Left kidney (tissue), 2 donors: ENCODE data around the gene ACTR10. TPM values are rescaled to one million over a fixed set of nuclear protein-coding genes. Genes with fewer than 3 reads are reported as not detected.
"Not testable (repeated sequence)": the region's sequence is repeated elsewhere in the genome, so short reads cannot be mapped to it uniquely, and the experiment has no call there.

Experiments
- DNase-seq: peaks from one replicate; pipeline ENCODE4 v3.0.0-alpha.2; 2013
- polyA plus RNA-seq: library from polyadenylated mRNA; unstranded; fragments of 120-200 nt; gene quantifications from one replicate; pipeline ENCODE4 v1.2.1, GENCODE V29; 2013; ENCODE audit not compliant: insufficient read length

ACTR10 gene
- polyA plus RNA-seq, 1 donor = 112 TPM

DNA sequence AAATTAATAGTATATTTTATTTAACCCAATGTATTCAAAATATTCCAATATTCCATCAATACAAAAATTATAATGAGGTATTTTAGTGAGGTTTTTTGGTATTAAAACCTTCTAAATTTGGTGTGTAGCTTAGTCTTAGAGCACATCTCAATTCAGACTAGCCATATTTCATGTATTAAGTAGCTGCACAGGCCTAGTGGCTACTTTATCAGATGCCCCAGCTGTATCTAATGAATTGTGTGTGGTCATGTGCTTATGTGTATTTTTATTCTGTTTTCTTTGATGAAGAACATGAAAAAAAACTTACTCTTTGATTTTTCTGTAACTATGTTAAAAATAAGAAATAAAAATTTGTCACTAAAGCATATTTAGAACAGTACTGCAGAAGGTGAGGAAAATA, 13.2 kb downstream of the ACTR10 start:
- DNase-seq = no peak

DNA sequence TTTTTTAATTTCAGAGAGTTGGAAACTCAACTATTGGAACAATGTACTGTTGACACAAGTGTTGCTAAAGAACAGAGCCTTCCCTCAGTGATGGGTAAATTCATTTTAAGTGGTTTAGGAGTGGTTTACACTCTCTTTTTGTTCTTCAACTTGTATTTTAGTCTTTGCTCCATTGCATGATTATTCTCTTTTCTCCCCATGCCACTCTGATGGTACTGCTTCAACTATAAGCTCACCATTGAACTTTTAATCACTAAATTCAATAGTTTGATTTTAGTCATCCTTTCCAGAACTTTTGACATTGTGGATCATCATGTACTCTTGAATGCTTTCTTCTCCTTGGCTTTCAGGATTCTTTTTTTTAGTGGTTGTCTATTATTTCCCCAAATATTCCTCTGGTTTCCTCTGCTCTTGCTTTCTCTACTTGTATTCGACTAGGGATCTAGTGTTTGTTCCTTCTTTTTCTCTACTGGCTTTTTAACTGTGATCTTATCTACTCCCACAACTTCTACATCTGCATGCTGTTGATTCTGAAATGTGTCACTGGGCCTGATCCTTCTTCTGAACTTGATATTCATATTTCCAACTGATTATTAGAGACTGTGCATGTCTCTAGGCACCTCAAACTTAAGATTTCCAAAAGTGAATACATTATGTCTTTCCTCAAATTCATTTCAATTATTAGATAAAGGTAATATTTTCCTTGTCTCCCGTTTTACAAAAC, 15.4 kb downstream of the ACTR10 start:
- DNase-seq = no peak

DNA sequence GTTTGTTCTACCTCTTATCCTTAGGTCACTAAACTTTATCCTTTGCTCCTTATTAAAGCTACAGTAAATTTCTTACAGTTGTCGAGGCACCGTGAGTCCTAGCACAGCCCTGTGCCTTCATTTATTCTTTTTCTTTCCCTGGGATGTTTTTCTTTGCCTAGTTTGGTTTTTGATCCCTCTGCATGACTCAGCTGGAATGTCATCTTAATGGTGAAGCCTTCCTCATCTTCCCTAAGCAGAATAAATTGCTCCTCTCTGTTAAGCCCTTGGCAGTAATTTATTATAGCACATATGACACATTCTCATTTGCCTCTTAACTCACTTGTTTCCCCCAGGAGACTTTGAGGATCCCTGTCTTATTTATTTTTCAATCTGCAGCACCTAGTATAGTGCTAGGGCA, 16.6 kb downstream of the ACTR10 start:
- DNase-seq = no peak

DNA sequence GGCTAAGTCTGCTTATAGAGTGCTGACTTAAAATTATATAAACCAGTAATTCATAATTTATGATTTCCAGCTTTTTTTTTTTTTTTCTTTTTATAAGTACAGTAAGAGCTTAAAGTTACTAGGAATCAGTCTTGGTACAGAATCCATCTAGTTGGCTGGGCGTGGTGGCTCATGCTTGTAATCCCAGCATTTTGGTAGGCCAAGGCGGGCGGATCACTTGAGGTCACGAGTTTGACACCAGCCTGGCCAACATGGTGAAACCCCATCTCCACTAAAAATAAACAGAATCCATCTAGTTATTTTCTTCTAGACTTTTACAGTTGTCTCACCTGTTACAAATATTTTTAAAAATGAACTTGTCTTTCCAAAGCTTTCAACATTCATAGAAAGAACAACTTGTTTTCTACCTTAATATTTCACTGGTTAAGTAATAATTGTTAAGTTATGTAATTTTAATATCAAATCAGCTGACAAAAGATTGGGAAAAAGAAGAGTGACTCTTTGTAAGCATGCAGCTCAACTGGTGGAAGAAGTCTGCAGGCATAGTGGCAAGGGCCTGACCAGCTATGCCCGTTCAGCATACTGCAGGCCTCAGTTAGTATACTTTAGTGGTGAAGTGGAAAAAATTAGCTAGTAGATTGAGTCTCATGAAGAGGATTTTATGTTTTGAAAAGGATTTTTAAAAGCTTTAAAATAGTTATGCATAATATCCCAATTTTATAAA, 27.3 kb downstream of the ACTR10 start:
- DNase-seq = no peak

DNA sequence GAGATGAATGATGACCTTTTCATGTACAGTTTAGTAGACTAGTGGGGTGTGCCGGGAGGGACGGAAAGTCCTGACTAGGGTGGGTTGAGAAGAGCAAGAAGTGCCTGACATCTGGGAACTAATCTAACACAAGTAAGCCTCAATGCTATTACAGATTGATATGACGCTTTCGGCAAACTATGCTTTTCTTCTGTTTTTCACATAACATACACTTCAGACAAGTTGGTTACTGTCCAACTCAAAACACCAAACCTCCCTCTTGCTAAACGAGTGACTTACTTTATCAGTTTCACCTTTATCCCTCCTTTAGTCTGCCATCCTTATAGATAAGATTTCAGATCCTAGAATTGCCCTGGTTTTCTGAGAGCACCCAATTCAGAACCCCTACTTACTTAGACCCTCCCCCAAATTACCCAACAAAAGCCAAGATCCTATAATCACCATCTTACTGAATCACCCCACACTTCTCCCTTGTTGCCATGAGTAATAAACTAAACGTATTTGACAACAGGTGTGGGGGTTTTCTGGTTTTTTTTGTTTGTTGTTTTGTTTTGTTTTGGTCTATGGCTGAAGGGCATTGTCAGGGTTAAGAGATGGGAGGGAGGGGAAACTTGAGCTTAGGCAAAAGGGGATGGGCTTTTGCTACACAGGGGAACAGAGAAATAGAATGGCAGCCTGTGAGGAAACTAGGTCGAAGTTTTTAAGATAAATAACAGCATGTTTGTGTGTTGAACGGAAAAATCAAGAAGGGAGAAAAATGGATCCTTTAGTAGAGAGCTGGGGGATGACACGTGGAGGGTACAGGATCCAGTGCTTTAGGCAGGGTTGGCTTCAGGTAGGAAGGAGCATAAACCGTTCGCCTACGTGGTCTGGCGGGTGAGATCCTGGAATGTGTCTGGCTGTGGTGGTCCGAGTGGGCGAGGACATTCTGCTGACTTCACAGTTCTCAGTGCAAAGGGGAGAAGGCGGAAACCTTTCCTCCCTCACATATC, 38.6 kb downstream of the ACTR10 start:
- peak; percentile 37 for DNase-seq

DNA sequence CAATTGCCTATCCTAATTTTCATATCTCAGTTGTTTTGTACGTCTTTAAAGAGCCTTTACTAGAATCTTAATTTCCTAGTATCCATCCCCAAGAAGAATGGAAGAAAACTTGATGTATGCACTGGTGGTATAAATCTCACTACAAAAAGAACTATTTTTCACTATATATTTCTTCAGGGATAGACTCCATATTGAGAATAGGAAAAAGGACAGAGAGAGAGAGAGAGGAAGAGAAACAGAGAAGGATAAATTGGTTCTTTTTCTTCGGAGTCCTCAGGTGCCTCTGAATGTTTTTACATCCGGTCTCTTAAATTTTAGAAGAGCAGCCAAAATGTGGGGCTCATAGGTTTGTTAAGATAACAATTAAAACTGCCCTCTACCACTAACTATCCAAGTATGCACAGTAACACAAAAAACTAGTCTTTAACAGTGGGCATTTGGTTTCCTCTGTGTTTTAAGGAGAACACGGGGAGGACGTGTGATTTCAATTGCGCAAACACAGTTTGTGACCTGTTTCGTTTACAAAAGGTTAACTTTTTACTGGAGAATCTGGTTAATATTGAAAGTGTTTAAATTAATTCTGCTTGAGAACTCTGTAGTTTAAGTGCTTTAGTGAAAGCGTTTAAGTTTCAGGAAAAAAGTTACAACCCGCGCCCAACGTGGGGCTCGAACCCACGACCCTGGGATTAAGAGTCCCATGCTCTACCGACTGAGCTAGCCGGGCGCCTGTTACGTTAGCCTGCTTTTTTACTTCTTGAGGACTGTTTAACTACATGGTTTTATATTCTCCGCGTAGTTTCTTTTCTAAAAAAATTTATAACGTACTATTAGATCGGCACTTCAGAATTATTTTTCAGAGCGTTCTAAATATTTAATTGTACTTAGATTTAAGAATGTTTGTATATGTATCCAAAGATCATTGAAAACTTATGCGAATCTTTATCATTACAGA, 39.6 kb downstream of the ACTR10 start:
- peak; percentile 78 for DNase-seq

DNA sequence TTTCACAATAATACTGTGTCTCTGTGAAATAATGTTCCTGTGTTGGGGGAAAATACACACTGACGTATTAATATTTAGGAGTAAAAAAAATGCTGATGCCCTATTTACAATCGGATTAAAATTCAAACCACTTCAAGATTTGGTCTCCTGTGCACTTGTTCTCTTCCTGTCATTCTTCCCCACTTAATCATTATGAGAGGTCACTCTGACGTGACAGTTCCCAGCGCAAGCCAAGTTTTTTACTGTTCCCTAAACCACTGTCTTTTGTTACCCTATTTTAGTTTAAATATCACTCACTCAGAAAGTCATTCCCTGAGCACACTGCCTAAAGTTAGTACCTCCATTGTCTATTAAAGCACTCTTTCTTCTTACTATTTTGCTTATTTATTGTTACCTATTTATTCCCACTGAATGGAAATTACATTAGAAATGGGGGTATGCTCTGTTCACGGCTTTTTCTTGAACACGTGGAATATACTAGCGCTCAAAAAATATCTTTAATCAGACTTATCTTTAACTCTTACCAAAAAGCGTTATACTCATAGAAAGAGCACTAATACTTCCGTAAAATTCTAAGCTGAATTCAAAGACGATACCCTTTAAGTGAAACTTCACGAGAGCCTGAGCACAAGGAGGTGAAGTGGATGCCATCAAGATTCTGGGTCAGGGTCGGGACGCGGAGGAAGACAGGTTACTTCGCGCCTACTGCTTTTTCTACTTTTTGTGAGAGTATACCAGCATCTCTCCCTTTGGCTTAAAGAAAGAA, 44.0 kb downstream of the ACTR10 start:
- DNase-seq = no peak

DNA sequence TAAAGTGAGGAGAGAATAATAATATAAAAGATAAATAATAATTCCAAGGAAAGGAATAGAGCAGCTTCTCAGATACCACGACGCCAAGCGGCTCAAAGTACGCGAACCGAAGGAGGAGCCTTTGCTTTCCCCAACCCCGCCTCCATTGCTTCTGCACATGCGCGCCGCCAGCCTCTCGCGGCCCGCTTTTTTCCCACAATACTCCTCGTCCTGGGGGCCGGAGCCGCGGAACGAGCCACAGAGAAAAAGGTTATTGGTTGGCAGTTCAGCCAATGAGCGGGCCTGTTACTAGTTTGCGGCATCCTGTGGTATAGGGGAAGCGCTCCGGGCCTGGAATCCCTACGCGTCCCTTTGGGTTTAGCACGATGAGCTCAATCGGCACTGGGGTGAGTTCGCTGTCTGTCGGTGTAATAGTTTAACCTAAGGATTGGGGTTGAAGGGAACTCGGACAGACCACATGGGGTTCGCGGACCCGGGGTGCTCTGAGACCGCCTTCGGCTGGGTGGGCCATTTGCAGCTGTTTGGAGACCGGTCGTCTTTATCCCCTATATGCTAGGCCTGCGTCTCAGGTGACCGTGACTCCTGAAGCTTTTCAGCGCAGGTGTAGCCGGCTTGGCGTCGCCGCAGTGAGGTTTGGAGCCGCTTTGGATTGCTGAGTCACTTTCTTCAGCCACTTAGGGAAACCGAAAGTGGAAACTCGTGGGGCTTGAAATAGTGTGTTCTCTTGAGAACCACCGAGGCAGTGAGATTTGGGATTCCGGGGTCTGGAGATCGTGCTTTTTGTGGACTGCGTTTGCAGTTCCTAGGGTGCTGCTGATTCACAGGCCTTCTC, 44.8 kb downstream of the ACTR10 start, which contains the start of gene PSMA3:
PSMA3 (plus strand) TSS at position 288 of the 832 bp plus-strand sequence; CDS start at position 366, 78 bp downstream.
- DNase-seq = peak; percentile 97

DNA sequence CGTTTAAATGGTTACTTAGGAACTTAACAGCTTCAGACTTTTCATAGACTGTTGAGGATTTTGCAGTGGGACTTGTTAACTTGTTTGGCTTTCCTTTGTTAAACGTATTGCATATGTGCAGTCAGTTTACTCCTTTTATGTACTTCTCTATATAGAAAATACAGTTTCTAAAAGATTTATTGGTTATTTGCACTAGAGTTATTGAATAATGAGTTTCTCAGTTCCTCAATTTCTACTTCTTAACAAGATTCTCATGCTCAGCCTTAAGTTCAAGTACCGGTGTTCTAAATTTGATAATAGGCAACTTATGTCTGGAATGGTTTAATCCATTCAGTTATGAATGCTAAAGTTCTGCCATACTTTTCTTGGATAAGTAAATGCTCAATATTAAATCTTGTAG, 45.6 kb downstream of the ACTR10 start:
- DNase-seq = no peak

DNA sequence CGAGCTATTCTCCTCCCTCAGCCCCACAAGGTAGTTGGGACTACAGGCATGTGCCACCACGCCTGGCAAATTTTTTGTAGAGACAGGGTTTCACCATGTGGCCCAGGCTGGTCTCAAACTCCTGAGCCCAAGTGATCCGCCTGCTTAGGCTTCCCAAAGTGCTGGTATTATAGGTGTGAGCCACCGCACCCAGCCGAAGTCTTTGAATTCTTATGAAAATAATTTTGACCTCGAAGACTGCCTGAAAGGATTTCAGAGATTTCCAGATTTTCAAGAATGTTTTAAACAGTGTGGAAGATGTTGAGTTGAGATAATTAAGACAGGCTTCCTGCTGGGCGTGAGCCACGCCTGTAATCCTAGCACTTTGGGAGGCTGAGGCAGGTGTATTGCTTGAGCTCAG, 49.7 kb downstream of the ACTR10 start:
- DNase-seq = no peak

DNA sequence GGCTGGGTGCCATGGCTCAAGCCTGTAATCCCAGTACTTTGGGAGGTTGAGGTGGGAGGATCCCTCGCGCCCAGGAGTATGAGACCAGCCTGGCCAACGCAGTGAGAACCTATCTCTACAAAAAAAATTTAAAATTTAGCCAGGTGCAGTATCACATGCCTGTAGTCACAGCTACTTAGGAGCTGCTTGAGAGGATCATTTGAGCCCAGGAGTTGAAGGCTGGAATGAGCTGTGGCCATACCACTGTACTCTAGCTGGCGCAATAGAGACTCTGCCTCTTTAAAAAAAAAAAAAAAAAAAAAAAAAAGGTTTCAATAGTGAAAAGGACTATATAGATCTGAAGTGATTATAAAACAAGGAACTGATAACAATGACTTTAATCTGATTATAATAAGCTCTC, 58.2 kb downstream of the ACTR10 start:
- DNase-seq = no peak

DNA sequence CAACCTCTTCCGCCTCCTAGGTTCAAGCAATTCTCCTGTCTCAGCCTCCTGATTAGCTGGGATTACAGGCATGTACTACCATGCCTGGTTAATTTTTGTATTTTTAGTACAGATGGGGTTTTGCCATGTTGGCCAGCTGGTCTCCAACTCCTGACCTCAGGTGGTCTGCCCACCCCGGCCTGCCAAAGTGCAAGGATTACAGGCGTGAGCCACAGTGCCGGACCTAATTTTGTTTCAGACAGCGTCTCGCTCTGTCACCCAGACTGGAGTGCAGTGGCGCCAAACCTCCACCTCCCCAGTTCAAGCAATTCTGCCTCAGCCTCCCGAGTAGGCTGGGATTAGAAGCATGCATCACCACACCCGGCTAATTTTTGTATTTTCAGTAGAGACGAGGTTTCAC, 62.1 kb downstream of the ACTR10 start:
- not testable (repeated sequence) for DNase-seq

DNA sequence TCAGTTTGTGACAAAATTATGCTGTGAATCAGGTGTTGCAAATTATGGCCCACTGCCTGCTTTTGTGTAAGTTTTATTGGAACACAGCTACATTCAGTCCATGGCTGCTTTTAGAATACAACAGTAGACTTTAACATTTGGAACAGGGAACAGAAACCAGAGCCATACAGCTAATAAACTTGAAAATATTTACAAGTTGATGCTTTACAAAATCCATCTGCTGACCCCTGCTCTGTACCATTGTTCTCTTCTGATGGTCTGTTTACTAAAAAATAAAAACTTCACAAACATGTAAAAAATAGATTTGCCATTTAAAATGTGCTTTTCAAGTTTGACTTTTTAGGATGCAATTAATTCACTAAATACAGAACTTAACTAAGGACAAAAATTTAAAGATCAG, 65.5 kb downstream of the ACTR10 start:
- peak; percentile 43 for DNase-seq

DNA sequence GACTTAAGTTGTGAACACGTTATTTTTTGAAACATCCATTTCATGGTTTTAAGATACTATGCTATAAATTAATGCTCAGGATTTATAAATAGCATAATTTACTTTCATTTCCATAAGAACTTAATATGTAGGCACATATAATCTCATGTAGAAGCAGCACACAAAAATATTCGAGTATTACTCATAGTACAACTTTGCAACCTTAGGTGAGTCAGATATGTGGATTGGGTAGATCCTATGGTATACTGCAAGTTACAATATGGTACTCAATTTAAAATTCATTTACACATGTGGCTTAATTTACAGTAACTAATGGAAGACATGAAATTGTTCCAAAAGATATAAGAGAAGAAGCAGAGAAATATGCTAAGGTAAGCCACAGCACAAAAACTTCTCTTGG, 70.7 kb downstream of the ACTR10 start:
- no peak for DNase-seq

DNA sequence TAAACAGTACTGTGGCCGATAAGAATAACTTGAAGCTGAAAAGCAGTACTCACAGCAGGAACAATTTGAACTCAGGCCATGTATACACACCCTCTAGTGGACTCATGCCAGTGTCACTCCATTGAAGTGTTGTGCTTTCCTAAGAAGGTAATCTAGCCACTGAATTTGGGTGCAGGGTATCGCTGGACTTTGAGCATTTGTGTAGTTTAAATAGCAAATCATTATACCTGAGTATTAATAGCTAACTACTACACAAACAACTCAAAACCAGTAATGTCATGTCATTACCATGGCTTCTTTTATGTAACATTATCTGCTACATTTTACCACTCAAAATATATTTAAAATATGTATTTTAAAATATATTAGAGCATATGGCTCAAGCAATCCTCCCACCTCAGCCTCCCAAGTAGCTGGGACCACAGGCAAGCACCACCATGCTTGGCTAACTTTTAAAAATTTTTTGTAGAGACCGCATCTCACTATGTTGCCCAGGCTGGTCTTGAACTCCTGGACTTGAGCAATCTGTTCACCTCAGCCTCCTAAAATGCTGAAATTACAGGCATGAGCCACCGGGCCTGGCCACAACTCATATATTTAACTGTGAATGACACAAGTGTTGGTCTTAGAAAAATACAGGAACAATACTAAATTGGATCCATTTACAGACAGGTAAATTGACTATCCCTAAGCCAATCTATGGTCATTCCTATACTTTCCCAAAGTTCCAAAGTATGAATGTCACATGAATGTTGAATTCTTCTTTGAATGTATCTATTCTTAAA, 72.8 kb downstream of the ACTR10 start:
- no peak for DNase-seq

DNA sequence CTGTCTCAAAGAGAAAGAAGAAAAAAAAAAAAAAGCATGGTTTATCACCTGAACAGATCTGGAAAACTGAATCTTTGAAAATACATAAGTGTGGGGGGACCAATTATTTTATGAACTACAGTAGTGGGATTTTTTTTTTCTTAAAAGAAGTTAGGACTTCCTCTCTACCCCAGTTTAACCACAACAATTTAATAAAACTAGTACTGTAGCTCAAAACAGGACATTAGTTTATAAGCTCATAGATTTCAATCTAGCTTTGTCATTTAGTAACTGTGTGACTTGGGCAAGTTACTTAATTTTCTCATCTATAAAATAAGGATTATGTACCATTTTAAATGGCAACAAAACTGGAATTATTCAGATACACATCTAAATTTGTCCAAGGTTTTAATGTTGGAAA, 74.9 kb downstream of the ACTR10 start:
- no peak for DNase-seq

DNA sequence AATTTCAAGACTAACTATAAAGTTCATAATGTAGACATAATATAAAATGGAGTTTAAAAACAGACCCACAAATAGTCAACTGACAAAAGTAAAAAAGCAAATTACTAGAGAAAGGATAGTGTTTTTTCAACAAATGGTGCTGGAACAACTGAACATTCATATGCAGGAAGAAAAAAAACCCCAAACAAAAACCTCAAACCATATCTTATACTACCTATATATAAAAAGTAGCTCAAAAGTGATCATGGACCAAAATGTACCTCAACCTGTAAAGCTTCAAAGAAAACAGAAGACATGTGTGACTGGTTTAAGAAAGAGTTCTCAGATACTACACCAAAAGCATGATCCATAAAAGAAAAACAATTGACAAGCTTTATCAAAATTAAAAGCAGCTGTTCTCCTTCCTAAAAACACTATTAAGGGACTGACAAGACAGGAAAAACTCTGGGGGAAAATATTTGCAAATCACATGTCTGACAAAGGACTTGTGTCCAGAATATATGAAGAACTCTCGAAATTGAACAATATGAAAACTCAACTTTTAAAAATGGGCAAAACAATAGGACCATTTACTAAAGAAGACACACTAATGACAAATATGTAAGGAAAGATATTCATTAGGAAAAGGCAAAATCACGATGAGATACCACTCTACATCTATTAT, 75.7 kb downstream of the ACTR10 start:
- DNase-seq = no peak

DNA sequence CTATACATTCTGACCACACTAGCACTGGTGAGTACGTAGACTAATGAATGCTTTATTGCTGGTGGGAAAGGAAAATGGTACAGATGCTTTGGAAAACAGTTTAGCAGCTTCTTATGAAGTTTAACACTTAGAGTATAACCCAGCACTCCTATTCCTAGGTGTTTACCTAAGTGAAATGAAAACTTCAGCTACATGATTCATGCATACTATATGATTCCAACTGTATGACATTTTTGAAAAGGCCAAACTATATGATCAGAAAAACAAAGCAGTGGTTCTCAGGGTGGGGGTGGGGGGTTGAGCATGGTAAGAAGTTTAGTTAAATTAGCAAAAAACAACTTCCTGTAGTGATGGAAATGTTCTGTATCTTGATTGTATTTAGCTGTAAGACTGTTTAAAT, 76.3 kb downstream of the ACTR10 start:
- DNase-seq = no peak
